HG03095 (cell line): ENCODE data around the gene PRSS16.
A peak's percentile ranks its signal among the peaks of the same experiment; 100 is the strongest.
"Not testable (repeated sequence)": the region's sequence is repeated elsewhere in the genome, so short reads cannot be mapped to it uniquely, and the experiment has no call there.

ENCODE experiments used
- ATAC-seq: cut with Tn5 transposase; IDR thresholded peaks from one replicate; pipeline ENCODE4 v1.9.1; 2021; ENCODE audit warnings: moderate library complexity; ENCODE audit not compliant: unreplicated experiment

Gene PRSS16

GRCh38 chr6:27241443-27241842 is 6.1 kb upstream of the PRSS16 start:
- ATAC-seq: no peak

GRCh38 chr6:27242589-27243265 is 4.8 kb upstream of the PRSS16 start:
- ATAC-seq: no peak

- ATAC-seq: no peak
Measured at GRCh38 chr6:27248783-27249182, 1.3 kb downstream of the PRSS16 start.

- ATAC-seq: no peak
Measured at GRCh38 chr6:27250277-27251111, 3.0 kb downstream of the PRSS16 start.

- ATAC-seq: peak; percentile 64
Measured at GRCh38 chr6:27251112-27251605, 3.7 kb downstream of the PRSS16 start.

- ATAC-seq: peak; percentile 88
Measured at GRCh38 chr6:27251606-27252251, 4.2 kb downstream of the PRSS16 start.

- no peak for ATAC-seq
Measured at GRCh38 chr6:27254566-27254965, 7.1 kb downstream of the PRSS16 start.

GRCh38 chr6:27255866-27256265 is 8.4 kb downstream of the PRSS16 start:
- no peak for ATAC-seq

- ATAC-seq: no peak
Measured at GRCh38 chr6:27260369-27260768, 12.9 kb downstream of the PRSS16 start.

- no peak for ATAC-seq
Measured at GRCh38 chr6:27260836-27261375, 13.4 kb downstream of the PRSS16 start.

GRCh38 chr6:27263886-27264285 is 16.4 kb downstream of the PRSS16 start:
- no peak for ATAC-seq

- ATAC-seq: not testable (repeated sequence)
Measured at GRCh38 chr6:27267003-27267402, 19.5 kb downstream of the PRSS16 start.

- ATAC-seq: no peak
Measured at GRCh38 chr6:27267857-27268434, 20.4 kb downstream of the PRSS16 start.

GRCh38 chr6:27268803-27269202 is 21.3 kb downstream of the PRSS16 start:
- ATAC-seq: no peak

- no peak for ATAC-seq
Measured at GRCh38 chr6:27273783-27274182, 26.3 kb downstream of the PRSS16 start.

- no peak for ATAC-seq
Measured at GRCh38 chr6:27275025-27275956, 27.8 kb downstream of the PRSS16 start.

- no peak for ATAC-seq
Measured at GRCh38 chr6:27279513-27280063, 32.1 kb downstream of the PRSS16 start.

GRCh38 chr6:27280064-27280539 is 32.6 kb downstream of the PRSS16 start:
- ATAC-seq: no peak

GRCh38 chr6:27280540-27281000 is 33.1 kb downstream of the PRSS16 start:
- no peak for ATAC-seq
